Measurements from ENCODE around the gene RBFOX1. TPM values are rescaled to one million over a fixed set of nuclear protein-coding genes. Genes with fewer than 3 reads are reported as not detected.
A peak's percentile ranks its signal among the peaks of the same experiment; 100 is the strongest.

Gene RBFOX1
- total and polyA plus RNA-seq, 11 donors: 13.4 to 68.1 (median 48.2) TPM

GRCh38 chr16:7331997-7332396 is 648 bp upstream of the RBFOX1 start:
- no peak for DNase-seq
- H3K27ac ChIP-seq: peak overlapping the region; percentile 63 to 87 (median 81)
- peak in 1 of 4 donors; percentile 51 for ATAC-seq
- peaks cover 0 to 37% (median 8%) of the 10 kb centered on the region in 12 donors for H3K4me1 ChIP-seq
- WGBS, 4 donors: 33 to 36% (median 35%) methylated on average over 6 of the region's 6 CpGs
- H3K27me3 ChIP-seq: no peaks in the 10 kb centered on the region
- H3K9me3 ChIP-seq: no peaks in the 10 kb centered on the region
- intact Hi-C loops (cut with DNase I): loop anchor here in 4 of 10 donors (2.0 to 5.0 kb wide), 3 partner anchors 40 to 73 kb away; no protein-coding TSS in a partner anchor
- H3K4me3 ChIP-seq: peak overlapping the region in 11 of 12 donors; percentile 19 to 65 (median 55)
- H3K36me3 ChIP-seq: no peaks in the 10 kb centered on the region
- TF ChIP-seq POLR2A (IDR thresholded peaks at IDR 0.05): no peak
- TF ChIP-seq, protein P1, sequence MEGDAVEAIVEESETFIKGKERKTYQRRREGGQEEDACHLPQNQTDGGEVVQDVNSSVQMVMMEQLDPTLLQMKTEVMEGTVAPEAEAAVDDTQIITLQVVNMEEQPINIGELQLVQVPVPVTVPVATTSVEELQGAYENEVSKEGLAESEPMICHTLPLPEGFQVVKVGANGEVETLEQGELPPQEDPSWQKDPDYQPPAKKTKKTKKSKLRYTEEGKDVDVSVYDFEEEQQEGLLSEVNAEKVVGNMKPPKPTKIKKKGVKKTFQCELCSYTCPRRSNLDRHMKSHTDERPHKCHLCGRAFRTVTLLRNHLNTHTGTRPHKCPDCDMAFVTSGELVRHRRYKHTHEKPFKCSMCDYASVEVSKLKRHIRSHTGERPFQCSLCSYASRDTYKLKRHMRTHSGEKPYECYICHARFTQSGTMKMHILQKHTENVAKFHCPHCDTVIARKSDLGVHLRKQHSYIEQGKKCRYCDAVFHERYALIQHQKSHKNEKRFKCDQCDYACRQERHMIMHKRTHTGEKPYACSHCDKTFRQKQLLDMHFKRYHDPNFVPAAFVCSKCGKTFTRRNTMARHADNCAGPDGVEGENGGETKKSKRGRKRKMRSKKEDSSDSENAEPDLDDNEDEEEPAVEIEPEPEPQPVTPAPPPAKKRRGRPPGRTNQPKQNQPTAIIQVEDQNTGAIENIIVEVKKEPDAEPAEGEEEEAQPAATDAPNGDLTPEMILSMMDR (IDR thresholded peaks at IDR 0.05): no peak

DNA sequence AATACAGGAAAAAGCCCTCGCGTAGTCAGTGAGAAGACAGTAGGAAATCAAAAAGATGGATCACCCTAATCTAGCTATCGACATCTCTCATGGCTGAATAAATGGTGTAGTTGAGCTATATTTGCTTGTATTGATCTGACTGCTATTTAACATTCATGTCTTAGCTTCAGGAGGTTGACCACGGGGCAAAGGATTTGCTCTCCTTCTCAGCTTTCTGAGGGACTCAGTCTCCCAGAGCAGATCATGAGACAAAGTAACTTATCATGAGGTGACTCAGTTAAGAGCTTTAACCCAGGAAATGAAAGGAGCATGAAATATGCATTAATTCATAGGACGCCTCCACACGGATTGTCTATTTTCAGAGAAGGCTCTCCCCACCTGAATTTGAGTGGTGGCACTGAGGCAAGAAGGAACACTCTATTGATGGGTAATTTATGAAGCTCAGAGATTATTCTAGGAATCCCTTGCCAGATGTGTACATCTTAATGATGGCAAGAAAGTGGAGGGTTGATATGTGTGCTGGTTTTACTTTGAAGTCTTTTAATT is 608 bp downstream of the RBFOX1 start:
- H3K27ac ChIP-seq: peak overlapping the region; percentile 63 to 87 (median 81)
- H3K27me3 ChIP-seq: no peaks in the 10 kb centered on the region
- H3K9me3 ChIP-seq: no peaks in the 10 kb centered on the region
- H3K4me3 ChIP-seq: peak overlapping the region; percentile 19 to 65 (median 54)
- no peaks in the 10 kb centered on the region for H3K36me3 ChIP-seq
- TF ChIP-seq, protein P1 (IDR thresholded peaks at IDR 0.05): no peak
- no peak for TF ChIP-seq POLR2A (IDR thresholded peaks at IDR 0.05)
- ATAC-seq: no peak
- peaks cover 0 to 37% (median 8%) of the 10 kb centered on the region in 12 donors for H3K4me1 ChIP-seq
- DNase-seq: no peak
- intact Hi-C loops (cut with DNase I): loop anchor here in 4 of 10 donors (2.0 to 5.0 kb wide), 3 partner anchors 39 to 72 kb away; no protein-coding TSS in a partner anchor
- 48 to 57% (median 50%) methylated on average over 6 of the region's 6 CpGs for WGBS, 4 donors

DNA sequence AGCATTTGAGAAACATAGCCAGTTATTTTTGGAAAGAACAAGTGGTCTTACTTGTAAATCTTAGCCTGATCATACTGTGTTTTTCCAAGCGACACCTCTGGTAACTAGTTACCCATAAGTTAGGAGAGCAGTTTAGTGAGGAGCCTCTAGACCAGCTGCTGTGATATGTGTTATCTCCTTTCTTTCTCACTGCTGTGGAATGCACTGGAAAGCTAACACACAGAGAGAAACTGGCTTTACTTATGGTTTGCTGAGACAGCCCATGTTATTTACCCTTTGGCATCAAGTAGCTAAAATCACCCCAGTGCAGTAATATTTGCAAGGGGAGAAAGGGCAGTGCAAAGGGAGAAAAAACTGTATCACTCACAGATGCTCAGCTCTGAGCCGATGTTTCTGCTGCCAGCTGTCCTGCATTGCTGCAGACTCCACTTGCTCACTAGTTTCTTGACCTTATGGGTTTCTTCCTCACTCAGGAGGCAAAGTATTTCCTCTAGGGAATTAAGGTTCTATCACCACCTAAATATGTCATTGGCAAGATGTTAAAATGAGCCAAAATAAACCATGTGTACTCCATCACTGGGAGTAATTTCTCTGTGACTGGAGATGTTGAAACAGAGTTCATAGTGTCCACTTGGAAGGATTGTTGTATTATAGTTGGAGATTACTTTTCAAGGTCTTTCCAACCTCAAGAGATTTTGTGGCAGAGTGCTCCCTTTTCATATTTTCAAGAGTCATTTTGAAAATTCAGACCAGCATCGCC is 2.3 kb downstream of the RBFOX1 start:
- Histone ChIP-seq H3K9me3 (no peaks in the 10 kb centered on the region), H3K27me3 (no peaks in the 10 kb centered on the region), H3K36me3 (no peaks in the 10 kb centered on the region), H3K4me3 (peak overlapping the region; percentile 17 to 65 (median 54)), H3K27ac (peak overlapping the region; percentile 43 to 87 (median 81)), H3K4me1 (peaks cover 0 to 50% (median 8%) of the 10 kb centered on the region in 12 donors)
- WGBS, 4 donors: 29 to 37% (median 32%) methylated on average over 3 of the region's 3 CpGs
- ATAC-seq (peak in 2 of 4 donors; percentile 12 to 21), DNase-seq (peak in 1 of 5 donors; percentile 34)
- intact Hi-C loops (cut with DNase I): loop anchor here in 4 of 10 donors (5.0 kb wide), 2 partner anchors 37 to 42 kb away; no protein-coding TSS in a partner anchor
- TF ChIP-seq, protein P1 (IDR thresholded peaks at IDR 0.05): no peak
- no peak for TF ChIP-seq POLR2A (IDR thresholded peaks at IDR 0.05)

Measured in heart left ventricle (tissue), 16 donors.